ELF-1 (cell line): ENCODE data around the gene SMIM33.
"Not testable (repeated sequence)": the region's sequence is repeated elsewhere in the genome, so short reads cannot be mapped to it uniquely, and the experiment has no call there.

ENCODE experiments used
- DNase-seq: peaks from one replicate; pipeline ENCODE4 v3.0.0-alpha.2; 2016; ENCODE audit warnings: low read depth, low spot score

Gene SMIM33

DNA sequence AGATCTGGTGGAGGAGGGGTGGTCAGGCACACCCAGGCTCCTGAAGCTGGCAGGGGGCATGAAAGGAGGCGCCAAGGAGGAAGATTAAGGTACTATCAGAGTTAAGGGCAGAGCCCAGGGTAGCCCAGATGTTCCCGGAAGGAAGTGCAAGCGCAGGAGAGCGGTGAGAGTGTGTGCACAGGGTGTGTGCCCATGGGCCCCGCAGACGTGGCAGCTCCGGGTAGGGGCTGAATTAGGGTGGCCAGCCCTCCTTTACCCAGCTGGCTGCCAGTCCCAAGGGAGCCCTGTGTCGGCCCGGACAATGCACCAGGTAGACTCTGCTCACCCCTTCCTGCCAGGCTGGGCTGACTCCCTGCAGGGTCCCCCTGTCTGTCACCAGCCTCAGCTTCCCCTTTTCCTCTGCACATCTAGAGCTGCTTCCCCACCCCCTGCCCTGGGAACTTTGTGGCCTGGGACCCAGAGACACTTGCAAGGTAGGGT, at the start of gene SMIM33:
Gene SMIM33, plus strand, starts transcription at position 184 of the 480 bp plus-strand sequence. Its CDS starts 118 bp downstream, at position 302.
- no peak for DNase-seq

DNA sequence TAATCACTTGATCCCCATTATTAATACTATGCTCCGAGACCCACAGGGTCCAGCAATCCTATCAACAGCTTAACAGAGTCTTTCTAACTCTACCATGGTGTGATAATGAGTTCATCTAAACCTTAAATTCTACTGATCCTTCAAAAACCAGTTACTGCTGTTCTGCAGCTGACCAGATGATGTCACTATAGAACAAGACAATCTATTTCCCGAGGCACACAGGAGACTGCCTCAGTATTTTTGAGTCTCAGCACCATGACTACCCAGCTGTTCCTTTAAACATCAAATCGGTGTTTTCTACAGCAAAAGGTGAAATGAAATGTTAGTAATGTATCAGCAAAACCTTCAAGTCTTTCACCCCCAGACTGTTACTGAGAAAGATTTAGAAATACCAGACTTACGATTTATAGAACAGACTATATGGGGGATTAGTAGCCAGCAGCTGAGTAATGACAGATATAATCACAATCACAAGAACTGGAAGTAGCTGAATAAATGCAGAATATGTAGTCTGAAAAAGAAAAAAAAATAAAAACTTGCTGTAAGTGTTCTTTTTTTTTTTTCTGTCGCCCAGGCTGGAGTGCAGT, 48.4 kb upstream of the SMIM33 start:
- DNase-seq, result peak; percentile 34

DNA sequence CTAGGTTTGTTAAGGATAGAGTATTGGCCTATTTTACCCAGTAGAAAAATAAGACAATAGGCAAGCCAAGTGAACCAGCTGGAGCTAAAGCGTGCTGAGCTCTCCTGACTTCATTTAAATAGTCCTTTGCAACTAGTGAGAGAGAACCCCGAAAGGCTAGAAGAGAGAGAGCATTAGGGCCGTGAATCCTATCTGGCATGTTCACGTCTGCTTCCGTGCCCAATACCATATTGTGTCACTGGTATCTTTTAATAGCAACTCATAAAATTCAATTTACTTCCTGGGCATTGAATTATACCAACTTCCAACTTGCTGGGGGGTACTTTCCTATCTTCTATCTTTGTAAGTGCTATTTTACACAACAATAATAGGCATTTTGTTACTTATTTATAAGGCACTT, 45.3 kb upstream of the SMIM33 start:
- DNase-seq, result no peak

DNA sequence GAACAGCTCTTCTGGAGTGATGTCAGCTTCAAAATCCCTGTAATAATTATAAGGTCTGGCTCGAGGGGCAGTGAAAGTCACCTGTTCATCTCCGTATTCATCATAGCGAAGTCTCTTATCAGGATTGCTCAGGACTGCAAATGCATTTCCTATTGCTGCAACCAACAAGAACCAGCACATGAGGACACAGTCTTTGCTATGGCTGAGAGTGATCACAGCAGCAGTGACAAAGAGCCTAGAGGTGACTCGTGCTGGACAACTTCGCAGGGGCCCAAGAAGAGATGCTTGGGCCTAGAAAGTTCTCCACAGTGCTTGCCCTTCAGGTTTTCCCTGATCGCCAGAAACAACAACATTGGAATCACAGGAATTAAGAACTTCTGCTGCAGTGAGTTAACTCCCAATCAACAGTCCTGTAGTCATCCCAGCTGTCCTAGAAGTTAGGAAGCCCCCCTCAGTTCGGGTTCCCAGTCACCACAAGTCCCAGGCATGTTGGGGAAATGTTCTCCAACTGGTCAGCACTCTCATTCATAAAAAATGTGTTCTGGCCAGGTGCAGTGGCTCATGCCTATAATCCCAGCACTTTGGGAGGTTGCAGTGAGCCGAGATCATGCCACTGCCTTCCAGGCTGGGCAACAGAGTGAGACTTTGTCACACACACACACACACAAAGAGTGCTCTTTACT, 44.5 kb upstream of the SMIM33 start:
- no peak for DNase-seq

DNA sequence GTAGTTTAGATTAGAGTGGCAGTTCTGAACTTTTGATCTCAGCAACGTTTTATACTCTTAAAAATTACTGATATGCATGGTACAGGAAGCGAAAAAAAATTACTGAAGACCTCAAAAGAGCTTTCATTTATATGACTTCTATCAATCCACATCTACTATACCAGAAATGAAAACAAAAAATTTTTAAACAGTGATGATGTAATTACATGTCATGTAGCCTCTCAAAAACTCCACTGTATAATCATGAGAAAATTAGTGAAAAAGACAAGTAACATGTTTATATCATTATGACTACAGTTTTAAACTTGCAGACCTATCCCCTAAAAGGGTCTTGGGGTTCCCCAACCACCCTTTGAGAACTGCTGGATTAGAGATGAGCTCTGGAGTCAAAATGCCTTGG, 40.8 kb upstream of the SMIM33 start:
- DNase-seq, result no peak

DNA sequence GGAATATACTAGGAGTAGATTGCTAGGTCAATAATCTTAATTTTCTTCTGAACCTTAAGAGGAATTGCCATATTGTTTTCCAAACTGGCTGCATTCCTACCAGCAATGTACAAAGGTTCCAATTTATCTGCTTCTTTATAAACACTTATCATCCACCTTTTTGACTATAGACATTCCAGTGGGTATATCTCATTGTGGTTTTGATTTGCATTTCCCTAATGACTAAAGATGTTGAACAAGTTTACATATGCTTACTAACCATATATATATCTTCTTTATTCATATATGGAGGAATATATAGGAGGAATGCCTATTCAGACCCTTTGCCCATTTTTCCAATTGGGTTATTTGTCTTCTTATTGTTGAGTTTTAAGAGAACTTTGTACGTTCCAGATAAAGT, 39.1 kb upstream of the SMIM33 start:
- DNase-seq, result no peak

DNA sequence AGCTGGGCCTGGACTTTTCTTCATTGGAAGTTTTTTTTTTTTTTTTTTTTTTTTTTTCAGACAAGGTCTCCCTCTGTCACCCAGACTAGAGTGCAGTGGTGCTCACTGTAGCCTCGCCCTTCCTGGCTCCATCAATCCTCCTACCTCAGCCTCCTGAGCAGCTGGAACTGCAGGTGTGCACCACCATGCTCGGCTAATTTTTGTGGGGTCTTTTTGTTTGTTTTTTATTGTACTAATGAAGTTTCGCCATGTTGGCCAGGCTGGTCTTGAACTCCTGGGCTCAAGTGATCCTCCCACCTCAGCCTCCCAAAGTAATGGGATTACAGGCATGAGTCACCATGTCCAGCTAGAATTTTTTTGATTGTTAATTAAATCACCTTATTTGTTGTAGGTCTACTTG, 35.1 kb upstream of the SMIM33 start:
- no peak for DNase-seq

DNA sequence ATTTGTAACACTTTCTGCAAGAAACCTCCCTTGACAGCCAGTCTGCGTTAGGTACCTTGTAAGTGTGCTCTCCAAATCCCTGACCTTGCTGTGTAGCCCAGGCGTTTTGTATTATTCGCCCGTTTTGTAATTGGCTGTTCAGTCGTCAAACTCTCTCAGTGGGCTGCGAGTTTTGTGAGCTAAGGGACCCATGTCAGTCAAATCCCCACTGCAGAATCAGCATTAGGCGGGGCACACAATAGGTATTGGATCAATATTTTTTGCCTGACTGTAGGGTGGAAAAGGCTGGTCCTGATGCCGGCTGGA, 32.1 kb upstream of the SMIM33 start:
- DNase-seq, result peak; percentile 10

DNA sequence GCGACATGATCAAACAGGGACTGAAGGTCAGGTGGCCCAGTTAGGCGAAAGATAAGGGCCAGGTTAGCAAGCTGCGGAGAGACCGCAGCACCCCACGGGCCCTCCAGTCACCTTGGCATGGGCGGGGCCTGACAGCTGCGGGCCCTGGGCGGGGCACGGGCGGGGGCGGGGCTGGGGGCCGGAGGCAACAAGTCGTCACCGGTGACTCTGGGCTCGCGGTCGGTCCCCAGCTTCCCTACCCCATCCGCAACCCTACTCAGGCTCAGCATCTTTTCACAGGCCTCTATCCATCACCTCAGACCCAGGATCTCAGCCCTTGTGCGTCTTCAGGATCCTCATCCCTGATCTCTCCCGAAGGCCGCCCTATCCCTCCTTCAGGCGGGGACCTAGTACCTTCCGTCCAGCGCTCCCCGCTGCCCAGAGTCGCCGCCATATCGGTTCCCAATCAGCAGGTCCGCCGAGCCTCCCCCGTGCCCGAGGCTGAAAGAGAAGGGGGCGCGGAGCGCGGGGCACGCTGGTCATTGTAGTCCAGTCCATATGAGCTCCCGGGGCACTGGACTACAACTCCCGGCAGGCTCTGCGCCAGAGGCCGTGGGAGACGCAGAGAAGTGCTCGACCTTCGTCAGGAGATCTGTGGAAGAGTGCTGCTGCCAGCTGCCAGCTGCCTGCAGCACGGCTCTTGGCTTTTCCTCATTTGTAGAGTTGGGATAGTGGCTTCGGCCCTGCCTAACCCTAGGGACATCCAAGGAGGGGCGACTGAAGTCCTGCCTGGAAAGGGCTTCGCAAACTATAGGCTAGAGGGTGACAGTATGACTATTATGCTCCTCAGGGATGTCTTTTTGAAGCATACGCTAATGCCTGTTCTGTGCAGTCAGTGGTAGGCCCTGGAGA, 31.5 kb upstream of the SMIM33 start, which contains the start of gene DNAJC18:
Gene DNAJC18, minus strand, starts transcription at position 513 of the 891 bp plus-strand sequence. Its CDS starts 80 bp downstream, at position 433.
- peak; percentile 94 for DNase-seq

DNA sequence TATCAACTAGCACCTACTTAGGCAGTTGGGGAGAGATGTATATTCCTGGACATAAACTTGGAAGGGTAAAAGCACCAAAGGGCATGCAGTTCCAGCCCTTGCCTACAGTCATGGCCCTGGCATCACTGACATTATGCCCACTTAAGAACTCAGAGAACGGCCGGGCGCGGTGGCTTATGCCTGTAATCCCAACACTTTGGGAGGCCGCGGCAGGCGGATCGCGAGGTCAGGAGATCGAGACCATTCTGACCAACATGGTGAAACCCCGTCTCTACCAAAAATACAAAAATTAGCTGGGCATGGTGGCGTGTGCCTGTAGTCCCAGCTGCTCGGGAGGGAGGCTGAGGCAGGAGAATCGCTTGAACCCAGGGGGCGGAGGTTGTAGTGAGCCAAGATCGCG, 30.4 kb upstream of the SMIM33 start:
- not testable (repeated sequence) for DNase-seq

DNA sequence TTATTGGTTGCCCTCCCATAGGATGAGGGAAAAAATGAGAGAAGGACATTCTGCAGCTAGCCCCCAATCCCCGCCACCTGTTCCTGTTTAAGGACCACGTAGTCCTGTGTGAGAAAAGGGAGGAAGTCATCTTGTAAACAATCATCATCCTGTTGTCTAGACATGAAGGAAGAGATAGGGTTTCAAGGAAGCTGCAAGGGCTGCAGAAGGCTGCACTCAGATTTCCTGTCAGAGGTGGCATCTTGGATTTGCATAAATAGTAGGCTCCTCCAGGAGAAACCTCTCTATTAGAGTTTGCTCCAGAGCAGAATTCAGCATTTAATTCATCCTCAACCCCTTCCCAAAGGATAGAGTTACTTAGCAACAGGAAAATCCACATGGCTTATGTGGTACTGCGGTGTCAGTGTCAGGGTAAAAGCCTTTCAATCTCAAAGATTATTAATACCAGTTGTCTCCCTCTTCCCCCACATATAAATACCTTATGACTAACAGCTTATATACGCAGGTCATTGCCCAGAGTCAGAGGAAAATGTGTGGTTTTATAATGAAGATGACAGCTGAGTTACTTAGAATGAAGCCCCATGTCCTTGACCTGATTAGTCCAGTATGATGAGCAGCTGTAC, 26.9 kb upstream of the SMIM33 start:
- DNase-seq, result no peak

DNA sequence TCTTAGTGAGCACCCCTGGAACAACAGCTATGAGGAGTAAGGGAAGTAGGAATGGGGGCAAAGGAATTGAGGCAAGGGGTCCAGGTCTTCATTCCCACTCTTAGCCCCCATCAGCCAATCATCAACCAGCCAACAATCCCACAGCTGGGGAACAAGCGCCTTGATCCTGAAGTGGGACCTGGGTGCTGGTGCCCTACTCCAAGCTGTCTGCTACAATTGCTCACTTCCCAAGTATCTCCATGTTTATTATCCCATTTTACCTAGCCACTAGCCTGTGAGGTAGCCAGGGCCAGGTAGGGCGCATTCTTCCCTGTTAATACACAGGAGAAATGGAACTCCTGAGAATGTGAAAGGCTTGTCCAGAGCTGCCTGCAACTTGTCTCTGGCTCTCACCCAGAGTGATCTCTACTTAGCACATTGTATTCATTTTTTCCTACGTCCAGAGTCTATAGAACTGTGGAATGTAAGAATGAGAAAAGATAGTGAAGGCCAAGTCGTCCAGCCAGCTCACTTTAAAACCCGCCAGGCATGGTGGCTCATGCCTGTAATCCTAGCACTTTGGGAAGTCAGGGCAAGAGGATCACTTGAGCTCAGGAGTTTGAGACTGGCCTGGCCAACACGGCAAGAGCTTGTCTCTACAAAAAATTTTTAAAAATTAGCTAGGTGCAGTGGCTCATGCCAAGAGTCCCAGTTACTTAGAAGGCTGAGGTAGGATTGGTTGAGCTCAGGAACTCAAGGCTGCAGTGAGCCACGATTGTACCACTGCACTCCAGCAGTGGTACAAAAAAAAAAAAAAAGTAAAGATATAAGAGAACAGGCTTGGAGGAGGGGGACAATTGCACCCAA, 25.3 kb upstream of the SMIM33 start:
- peak; percentile 39 for DNase-seq

DNA sequence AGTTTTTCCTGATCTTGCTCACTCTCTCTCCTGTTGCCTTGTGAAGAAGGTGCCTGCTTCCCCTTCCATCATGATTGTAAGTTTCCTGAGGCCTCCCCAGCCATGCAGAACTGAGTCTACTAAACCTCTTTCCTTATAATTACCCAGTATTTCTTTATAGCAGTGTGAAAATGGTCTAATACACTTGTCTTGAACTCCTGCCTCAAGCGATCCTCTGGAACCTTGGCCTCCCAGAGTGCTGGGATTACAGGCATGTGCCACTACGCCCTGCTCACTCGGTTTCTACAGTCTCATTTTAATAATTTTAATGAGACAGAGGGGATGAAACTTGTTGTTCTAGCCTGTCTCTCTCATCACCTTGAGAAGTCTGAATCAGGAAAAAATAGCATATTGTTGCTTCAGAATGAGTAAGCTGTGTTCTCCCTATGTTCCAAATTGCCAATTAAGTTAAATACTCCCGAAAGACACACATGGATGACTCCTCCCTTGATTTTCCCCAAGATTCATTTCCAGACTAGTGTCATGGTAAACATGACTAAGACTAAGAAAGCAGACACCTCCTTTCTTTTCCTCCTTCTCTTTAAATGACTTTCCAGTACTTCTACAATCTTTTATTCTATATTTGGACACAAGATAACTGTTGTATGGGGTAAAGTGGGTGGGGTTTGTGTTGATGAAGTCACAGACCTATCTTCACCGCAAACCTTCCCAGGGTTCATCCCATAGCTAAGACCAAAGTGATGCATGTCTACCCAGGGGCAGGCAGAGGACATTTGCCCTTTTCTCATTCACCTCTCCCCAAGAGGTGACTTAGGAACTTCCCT, 23.6 kb upstream of the SMIM33 start:
- DNase-seq, result no peak

DNA sequence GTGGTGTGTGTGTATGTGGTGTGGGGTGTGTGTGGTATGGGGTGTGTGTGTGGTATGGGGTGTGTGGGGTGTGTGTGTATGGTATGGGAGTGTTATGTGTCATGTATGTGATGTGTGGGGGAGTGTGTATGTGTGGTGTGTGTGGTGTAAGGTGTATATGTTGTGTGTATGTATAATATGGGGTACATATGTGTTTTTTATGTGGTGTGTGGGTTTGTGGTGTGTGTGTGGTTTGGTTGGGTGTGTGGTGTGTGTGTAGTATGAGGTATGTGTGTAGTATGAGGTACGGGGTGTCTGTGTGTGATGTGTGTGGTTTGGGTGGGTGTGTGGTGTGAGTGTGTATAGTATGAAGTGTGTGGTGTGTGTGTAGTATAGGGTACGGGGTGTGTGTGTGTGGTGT, 19.6 kb upstream of the SMIM33 start:
- DNase-seq, result no peak

DNA sequence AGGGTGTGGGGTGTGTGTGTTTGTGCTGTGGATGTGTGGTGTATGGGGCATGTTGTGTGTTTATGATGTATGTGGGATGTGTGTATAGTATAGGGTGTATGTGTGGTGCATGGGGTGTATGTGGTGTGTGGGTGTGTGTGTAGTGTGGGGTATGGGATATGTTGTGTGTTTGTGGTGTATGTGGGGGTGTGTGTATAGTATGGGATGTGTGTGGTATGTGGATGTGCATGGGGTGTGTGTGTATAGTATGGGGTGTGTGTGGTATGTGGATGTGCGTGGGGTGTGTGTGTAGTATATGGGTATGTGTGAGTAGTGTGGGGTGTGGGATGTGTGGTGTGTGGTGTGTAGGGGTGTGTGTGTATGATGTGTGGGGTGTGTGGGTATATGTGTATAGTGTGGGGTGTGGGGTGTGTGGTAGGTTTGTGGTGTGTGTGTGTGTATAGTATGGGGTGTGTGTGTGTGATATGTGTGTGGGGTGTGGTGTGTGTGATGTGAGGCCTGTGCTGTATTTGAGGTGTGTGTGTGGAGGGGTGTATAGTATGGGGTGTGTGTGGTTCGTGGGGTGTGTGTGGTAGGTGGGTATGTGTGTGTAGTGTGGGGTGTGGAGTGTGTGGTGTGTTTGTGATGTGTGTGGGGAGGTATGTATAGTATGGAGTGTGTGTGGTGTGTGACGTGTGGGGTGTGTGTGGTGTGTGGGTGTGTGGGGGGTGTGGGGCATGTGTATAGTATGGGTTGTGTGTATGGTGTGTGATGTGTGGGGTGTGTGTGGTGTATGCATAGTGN, 18.7 kb upstream of the SMIM33 start:
- DNase-seq, result no peak

DNA sequence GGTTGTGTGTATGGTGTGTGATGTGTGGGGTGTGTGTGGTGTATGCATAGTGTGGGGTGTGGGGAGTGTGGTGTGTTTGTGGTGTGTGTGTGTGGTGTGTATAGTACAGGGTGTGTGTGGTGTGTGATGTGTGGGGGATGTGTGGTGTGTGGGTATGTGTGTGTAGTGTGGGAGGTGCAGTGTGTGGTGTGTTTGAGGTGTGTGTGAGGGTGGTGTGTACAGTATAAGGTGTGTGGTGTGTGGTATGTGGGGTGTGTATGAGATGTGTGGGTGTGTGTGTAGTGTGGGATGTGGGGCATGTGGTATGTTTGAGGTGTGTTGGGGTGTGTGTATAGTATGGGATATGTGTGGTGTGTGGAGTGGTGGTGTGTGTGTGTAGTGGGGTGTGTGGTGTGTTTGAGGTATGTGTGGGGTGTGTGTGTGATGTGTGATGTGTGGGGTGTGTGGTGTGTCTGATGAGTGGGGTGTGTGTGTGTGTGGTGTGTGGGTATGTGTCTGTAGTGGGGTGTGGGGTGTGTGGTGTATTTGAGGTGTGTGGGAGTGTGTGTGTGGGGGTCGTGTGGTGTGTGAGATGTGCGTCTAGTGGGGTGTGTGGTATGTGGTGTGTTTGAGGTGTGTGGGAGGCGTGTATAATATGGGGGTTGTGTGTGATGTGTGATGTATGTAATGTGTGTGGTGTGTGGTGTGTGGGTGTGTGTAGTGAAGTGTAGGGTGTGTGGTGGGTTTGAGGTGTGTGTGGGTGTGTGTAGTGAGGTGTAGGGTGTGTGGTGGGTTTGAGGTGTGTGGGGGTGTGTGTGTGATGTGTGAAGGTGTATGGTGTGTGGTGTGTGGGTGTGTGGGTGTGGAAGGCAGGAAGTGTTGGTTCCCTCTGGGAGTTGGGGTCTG, 16.9 kb upstream of the SMIM33 start:
- DNase-seq, result no peak

DNA sequence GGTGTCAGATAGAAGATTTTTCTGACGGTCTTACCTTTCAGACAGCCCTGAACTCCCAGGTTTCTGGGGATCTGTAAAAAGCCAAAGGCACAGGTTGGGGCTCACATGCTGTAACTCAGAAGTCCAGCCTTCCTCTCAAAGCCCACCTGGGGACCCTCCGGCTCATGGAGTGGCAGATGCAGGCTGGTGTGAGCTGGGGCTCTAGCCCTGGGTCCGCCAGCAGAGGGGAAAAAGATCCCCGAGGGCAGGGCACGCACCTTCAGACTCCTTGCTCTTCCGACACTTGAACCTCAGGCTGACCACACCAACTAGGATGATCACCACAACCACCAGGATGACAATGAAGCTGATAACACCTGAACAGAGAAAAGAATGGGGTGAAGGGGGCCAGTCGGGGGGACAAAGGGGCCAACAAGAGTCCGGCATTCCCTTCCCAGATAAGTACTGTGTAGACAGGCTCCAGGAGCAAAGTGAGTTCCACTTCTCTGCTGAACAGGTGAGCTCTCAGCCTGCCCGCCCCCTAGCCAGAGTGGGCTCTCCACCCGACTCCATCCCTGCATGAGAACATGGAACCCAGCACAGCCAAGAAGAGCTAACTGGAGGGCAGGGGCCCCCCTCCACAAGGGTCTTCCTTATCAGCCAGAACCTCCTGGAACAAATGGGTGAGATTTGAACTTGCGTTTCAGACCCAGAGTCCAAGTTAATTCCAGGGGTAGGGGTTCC, 16.1 kb upstream of the SMIM33 start:
- no peak for DNase-seq

DNA sequence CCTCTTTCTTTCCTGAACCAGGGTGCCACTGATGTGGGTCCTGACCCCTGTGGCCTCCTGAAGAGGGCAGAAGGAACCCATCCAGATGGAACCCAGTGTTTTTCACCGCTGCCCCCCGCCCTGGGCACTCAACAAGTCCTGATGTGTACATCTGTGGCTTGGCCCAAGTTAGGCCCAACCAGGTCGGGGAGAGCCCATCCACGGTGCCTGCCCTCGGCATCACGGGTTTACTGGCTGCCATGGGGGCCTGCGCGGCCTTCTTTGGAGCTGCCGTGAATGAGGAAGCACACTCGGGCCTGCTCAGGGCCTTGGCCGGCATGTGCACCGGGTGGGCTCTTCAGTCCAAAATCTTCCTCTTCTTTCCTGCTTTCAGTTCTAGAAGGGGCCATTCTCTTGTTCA, 14.0 kb upstream of the SMIM33 start:
- no peak for DNase-seq
